MM.1S (cell line): ENCODE data around the gene TNFRSF1A.

ENCODE experiments used
- EZH2 ChIP-seq: fragments of 300-600 bp; sonication (generic); optimal IDR thresholded peaks from 2 replicates; pipeline ENCODE3; 2017; ENCODE audit warnings: low read depth, mild to moderate bottlenecking, antibody characterized with exemption, low read length, mixed read lengths
- TF ChIP-seq, protein P1 (sequence below): fragments of 300-600 bp; sonication (generic); IDR thresholded peaks from 2 replicates; pipeline ENCODE4 v1.5.1; 2016; ENCODE audit warnings: antibody characterized with exemption, low read length, mixed read lengths

- no peak for TF ChIP-seq EZH2
- TF ChIP-seq, protein P1, sequence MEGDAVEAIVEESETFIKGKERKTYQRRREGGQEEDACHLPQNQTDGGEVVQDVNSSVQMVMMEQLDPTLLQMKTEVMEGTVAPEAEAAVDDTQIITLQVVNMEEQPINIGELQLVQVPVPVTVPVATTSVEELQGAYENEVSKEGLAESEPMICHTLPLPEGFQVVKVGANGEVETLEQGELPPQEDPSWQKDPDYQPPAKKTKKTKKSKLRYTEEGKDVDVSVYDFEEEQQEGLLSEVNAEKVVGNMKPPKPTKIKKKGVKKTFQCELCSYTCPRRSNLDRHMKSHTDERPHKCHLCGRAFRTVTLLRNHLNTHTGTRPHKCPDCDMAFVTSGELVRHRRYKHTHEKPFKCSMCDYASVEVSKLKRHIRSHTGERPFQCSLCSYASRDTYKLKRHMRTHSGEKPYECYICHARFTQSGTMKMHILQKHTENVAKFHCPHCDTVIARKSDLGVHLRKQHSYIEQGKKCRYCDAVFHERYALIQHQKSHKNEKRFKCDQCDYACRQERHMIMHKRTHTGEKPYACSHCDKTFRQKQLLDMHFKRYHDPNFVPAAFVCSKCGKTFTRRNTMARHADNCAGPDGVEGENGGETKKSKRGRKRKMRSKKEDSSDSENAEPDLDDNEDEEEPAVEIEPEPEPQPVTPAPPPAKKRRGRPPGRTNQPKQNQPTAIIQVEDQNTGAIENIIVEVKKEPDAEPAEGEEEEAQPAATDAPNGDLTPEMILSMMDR: no peak
Observed at GRCh38 chr12:6374786-6375160, 32.9 kb upstream of the TNFRSF1A start.
